Measurements from ENCODE around the gene GRID1.

- no peak for TF ChIP-seq POLR2A (IDR thresholded peaks at IDR 0.05)
- TF ChIP-seq, protein P1, sequence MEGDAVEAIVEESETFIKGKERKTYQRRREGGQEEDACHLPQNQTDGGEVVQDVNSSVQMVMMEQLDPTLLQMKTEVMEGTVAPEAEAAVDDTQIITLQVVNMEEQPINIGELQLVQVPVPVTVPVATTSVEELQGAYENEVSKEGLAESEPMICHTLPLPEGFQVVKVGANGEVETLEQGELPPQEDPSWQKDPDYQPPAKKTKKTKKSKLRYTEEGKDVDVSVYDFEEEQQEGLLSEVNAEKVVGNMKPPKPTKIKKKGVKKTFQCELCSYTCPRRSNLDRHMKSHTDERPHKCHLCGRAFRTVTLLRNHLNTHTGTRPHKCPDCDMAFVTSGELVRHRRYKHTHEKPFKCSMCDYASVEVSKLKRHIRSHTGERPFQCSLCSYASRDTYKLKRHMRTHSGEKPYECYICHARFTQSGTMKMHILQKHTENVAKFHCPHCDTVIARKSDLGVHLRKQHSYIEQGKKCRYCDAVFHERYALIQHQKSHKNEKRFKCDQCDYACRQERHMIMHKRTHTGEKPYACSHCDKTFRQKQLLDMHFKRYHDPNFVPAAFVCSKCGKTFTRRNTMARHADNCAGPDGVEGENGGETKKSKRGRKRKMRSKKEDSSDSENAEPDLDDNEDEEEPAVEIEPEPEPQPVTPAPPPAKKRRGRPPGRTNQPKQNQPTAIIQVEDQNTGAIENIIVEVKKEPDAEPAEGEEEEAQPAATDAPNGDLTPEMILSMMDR (IDR thresholded peaks at IDR 0.05) = peak in 2 of 6 experiments; percentile 24 to 29
These were observed 104.5 kb downstream of the GRID1 start for GRCh38 chr10:86261941-86262687.

Data from Peyer's patch (tissue), 4 donors.